ENCODE results near the gene XXYLT1. TPM values are rescaled to one million over a fixed set of nuclear protein-coding genes. Genes with fewer than 3 reads are reported as not detected.

The XXYLT1 gene
- total and polyA plus RNA-seq, 9 of the 15 experiments (the other 6 are each of a cell fraction or from before 2014, with no cell fraction given), result 1.9 to 18.9 (median 15.0) TPM

DNA sequence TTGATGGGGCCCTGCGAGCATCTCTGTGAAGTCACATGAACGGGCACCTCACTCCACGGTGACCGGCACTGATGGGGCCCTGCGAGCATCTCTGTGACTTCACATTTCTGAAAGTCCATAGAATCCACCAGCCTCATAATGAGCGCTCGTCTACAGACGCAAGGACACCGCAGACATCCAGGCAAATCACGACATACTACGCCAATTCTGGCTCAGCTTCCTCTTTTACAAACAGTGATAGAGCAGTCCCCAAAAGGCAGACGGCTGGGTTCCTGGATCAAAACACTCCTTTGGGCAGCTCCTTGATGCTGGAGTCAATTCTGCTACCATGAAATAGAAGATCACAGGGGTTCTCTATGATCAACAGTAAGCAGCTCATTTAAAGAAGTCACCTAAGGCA, 125.4 kb downstream of the XXYLT1 start:
- no peaks in the 10 kb centered on the region for H4K20me1 ChIP-seq (replicated peaks; ENCODE audit: control insufficient read depth, insufficient read depth, low read length)
- H3K4me1 ChIP-seq (replicated peaks in 1 of 2; ENCODE audit: control insufficient read depth in 2 of 2, insufficient read depth in 2 of 2, low read length in 2 of 2), result peaks cover 37 to 50% of the 10 kb centered on the region in 2 experiments
- ChIA-PET POLR2A (interaction anchor here (0.8 kb wide), 2 partner anchors 20 to 363 kb away, joined by 3 read pairs; no protein-coding TSS in a partner anchor), CTCF (ENCODE audit: low intra/inter-chr PET ratio) (interaction anchor here (0.6 kb wide), 1 partner anchor 70 kb away, joined by 3 read pairs; no protein-coding TSS in a partner anchor)
- no peak overlapping the region for H3K9ac ChIP-seq (ENCODE audit: insufficient read depth in 1 of 2, low read depth in 2 of 2, low read length in 2 of 2)
- TF ChIP-seq SMAD2 (IDR thresholded peaks at IDR 0.05; ENCODE audit: low read depth, low read length), result no peak
- no peak for TF ChIP-seq STAT5B (CRISPR knock-in tag; IDR thresholded peaks at IDR 0.05)
- no peak for TF ChIP-seq BRCA1 (IDR thresholded peaks at IDR 0.05)
- no peak for TF ChIP-seq BRCA1 (CRISPR knock-in tag; IDR thresholded peaks at IDR 0.05)
- TF ChIP-seq TEAD1 (CRISPR knock-in tag; IDR thresholded peaks at IDR 0.05), result no peak
- TF ChIP-seq ZFP36 (IDR thresholded peaks at IDR 0.05; ENCODE audit: low read depth, low read length, partially characterized antibody), result no peak
- no peak for TF ChIP-seq ZNF780A (CRISPR knock-in tag; IDR thresholded peaks at IDR 0.05)
- TF ChIP-seq STAG1 (CRISPR knock-in tag; IDR thresholded peaks at IDR 0.05; ENCODE audit: borderline replicate concordance), result no peak
- no peak for TF ChIP-seq FOS (IDR thresholded peaks at IDR 0.05; ENCODE audit: extremely low read depth, insufficient read length)
- TF ChIP-seq, protein P1, sequence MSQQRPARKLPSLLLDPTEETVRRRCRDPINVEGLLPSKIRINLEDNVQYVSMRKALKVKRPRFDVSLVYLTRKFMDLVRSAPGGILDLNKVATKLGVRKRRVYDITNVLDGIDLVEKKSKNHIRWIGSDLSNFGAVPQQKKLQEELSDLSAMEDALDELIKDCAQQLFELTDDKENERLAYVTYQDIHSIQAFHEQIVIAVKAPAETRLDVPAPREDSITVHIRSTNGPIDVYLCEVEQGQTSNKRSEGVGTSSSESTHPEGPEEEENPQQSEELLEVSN (IDR thresholded peaks at IDR 0.05; ENCODE audit: borderline replicate concordance in 1 of 2, extremely low read depth in 1 of 2, insufficient read depth in 1 of 2, insufficient read length in 1 of 2, low read depth in 1 of 2, low read length in 1 of 2, poor library complexity in 1 of 2, severe bottlenecking in 1 of 2), result no peak
- no peak for TF ChIP-seq ZNF830 (CRISPR knock-in tag; IDR thresholded peaks at IDR 0.05)
- no TSS peak for BruUV-seq (replicated peaks)
- peaks cover 5% of the 10 kb centered on the region; the same call in 1 of the 2 replicates for H3K9me3 ChIP-seq (replicated peaks; ENCODE audit: control insufficient read depth, insufficient read depth, low read depth, low read length)
- H3K4me2 ChIP-seq (ENCODE audit: insufficient read depth, low read length), result no peak overlapping the region
- H3K27me3 ChIP-seq (ENCODE audit: control insufficient read depth in 2 of 2, insufficient read depth in 2 of 2, low read length in 2 of 2), result no peaks in the 10 kb centered on the region
- no peak for FAIRE-seq
- 72% methylated on average over 11 of the region's 12 CpGs for WGBS (ENCODE audit: insufficient coverage, low coverage, missing lambda C conversion rate)
- ATAC-seq, result no peak
- no peaks in the 10 kb centered on the region for H3K36me3 ChIP-seq (ENCODE audit: control insufficient read depth, insufficient read depth, low read length)
- H3K9me1 ChIP-seq (ENCODE audit: control insufficient read depth, insufficient read depth, low read length), result no peaks in the 10 kb centered on the region
- no peak overlapping the region for H3K4me3 ChIP-seq
- intact Hi-C loops (cut with micrococcal nuclease) (no loop called here), in situ Hi-C loops (cut with MboI) (no loop called here)
- no peak overlapping the region for H3K27ac ChIP-seq (ENCODE audit: extremely low read depth, low read depth, low read length)
- no peak for DNase-seq (ENCODE audit: extremely low read depth in 1 of 4, low spot score in 3 of 4)
- peaks cover 11% of the 10 kb centered on the region; the same call in 1 of the 3 replicates for H3K79me2 ChIP-seq (ENCODE audit: control insufficient read depth, insufficient read depth, low read length)
- H2AFZ ChIP-seq (ENCODE audit: low read depth, low read length), result no peak overlapping the region

Data from K562 (cell line).